Nephron progenitor cell (in vitro differentiated cells): ENCODE measurements around the gene STAT5B.

Experiments
- DNase-seq: peaks from one replicate; pipeline ENCODE4 v3.0.0; 2021
- H3K27ac Mint-ChIP-seq: 2 replicates; pipeline ENCODE4 v1.8.0; 2021; ENCODE audit warnings: mild to moderate bottlenecking, moderate library complexity, mixed read lengths
- H3K27me3 Mint-ChIP-seq: 2 replicates; pipeline ENCODE4 v1.8.0; 2021; ENCODE audit warnings: mild to moderate bottlenecking, low read depth, mixed read lengths; ENCODE audit not compliant: poor library complexity
- H3K36me3 Mint-ChIP-seq: 2 replicates; pipeline ENCODE4 v1.8.0; 2021; ENCODE audit warnings: low read depth, mixed read lengths
- H3K4me1 Mint-ChIP-seq: 2 replicates; pipeline ENCODE4 v1.8.0; 2021; ENCODE audit warnings: mixed read lengths
- H3K4me3 Mint-ChIP-seq: 2 replicates; pipeline ENCODE4 v1.8.0; 2021; ENCODE audit warnings: mild to moderate bottlenecking, moderate library complexity, mixed read lengths
- H3K9me3 Mint-ChIP-seq: 2 replicates; pipeline ENCODE4 v1.8.0; 2021; ENCODE audit warnings: mild to moderate bottlenecking, moderate library complexity, mixed read lengths
- CTCF ChIP-seq: fragments of 200-600 bp; sonication (generic); IDR thresholded peaks from 2 replicates; pipeline ENCODE4 v1.5.0; 2021; ENCODE audit warnings: antibody characterized with exemption

Gene STAT5B

GRCh38 chr17:42255445-42255844 is 20.7 kb downstream of the STAT5B start:
- Mint-ChIP-seq H3K36me3 (peaks cover 5% of the 10 kb centered on the region), H3K27ac (no peak overlapping the region), H3K4me3 (no peak overlapping the region), H3K4me1 (no peaks in the 10 kb centered on the region), H3K9me3 (no peaks in the 10 kb centered on the region), H3K27me3 (no peaks in the 10 kb centered on the region)
- no peak for TF ChIP-seq CTCF
- DNase-seq = no peak

- no peaks in the 10 kb centered on the region for H3K27me3 Mint-ChIP-seq
- peaks cover 12% of the 10 kb centered on the region for H3K4me1 Mint-ChIP-seq
- no peak overlapping the region for H3K27ac Mint-ChIP-seq
- TF ChIP-seq CTCF = no peak
- H3K36me3 Mint-ChIP-seq = peaks cover 5% of the 10 kb centered on the region
- H3K4me3 Mint-ChIP-seq = no peak overlapping the region
- H3K9me3 Mint-ChIP-seq = no peaks in the 10 kb centered on the region
- no peak for DNase-seq
Measured at GRCh38 chr17:42253578-42253977, 22.6 kb downstream of the STAT5B start.

- no peak for DNase-seq
- Mint-ChIP-seq H3K27ac (peak overlapping the region; percentile 14), H3K4me1 (peaks cover 16% of the 10 kb centered on the region), H3K4me3 (no peak overlapping the region), H3K9me3 (no peaks in the 10 kb centered on the region), H3K27me3 (no peaks in the 10 kb centered on the region), H3K36me3 (peaks cover 5% of the 10 kb centered on the region)
- no peak for TF ChIP-seq CTCF
Measured at GRCh38 chr17:42252597-42253550, 23.3 kb downstream of the STAT5B start.

GRCh38 chr17:42251115-42251514 is 25.1 kb downstream of the STAT5B start:
- peaks cover 23% of the 10 kb centered on the region for H3K4me1 Mint-ChIP-seq
- no peaks in the 10 kb centered on the region for H3K27me3 Mint-ChIP-seq
- H3K9me3 Mint-ChIP-seq = no peaks in the 10 kb centered on the region
- no peak overlapping the region for H3K27ac Mint-ChIP-seq
- no peak for DNase-seq
- no peak overlapping the region for H3K4me3 Mint-ChIP-seq
- peaks cover 5% of the 10 kb centered on the region for H3K36me3 Mint-ChIP-seq
- no peak for TF ChIP-seq CTCF

GRCh38 chr17:42249681-42250446 is 26.3 kb downstream of the STAT5B start:
- Mint-ChIP-seq H3K36me3 (peaks cover 5% of the 10 kb centered on the region), H3K27ac (no peak overlapping the region), H3K4me3 (no peak overlapping the region), H3K27me3 (no peaks in the 10 kb centered on the region), H3K9me3 (no peaks in the 10 kb centered on the region), H3K4me1 (peaks cover 23% of the 10 kb centered on the region)
- TF ChIP-seq CTCF = no peak
- DNase-seq = no peak
